AG09309 (cell line): Measurements from ENCODE around the gene GOPC.

Experiments
- DNase-seq: peaks from one replicate; pipeline ENCODE4 v3.0.0-alpha.2; 2010; ENCODE audit warnings: low read depth
- H3K4me3 ChIP-seq: 2 replicates; pipeline ENCODE4 v1.5.1; 2011; ENCODE audit warnings: mild to moderate bottlenecking, low read depth, low read length, moderate library complexity; ENCODE audit not compliant: control insufficient read depth
- TF ChIP-seq, protein P1 (sequence below): IDR thresholded peaks from 2 replicates; pipeline ENCODE4 v1.5.1; 2011; ENCODE audit warnings: mild to moderate bottlenecking, low read depth, low read length, inconsistent platforms; ENCODE audit not compliant: insufficient read depth, control insufficient read depth; ENCODE audit errors: missing control alignments

GOPC gene

DNA sequence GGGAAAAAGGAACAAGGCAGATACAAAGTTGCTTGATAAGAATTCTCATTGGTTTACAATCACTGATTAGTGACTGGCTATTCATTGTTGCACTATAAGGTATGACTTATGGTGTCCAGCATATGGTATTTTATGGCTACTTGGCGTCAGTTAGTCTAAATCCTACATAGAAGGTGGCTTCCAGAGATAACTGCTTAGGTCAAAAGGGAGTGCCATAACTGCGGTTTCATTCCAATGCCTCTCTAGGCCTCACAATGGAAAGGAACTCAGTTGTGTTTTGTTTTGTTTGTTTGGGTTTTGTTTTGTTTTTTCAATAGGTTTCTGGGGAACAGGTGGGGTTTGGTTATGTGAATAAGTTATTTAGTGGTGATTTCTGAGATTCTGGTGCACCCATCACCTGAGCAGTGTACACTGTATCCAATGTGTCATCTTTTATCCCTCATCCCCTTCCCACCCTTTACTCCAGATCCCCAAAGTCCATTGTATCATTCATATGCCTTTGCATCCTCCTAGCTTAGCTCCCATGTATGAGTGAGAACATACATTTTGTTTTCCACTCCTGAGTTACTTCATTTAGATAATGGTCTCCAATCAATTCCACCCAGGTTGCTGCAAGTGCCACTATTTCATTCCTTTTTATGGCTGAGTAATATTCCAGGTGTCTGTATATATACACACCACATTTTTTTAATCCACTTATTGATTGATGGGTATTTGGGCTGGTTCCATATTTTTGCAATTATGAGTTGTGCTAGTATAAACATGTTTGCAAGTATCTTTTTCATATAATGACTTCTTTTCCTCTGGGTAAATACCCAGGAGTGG is 7.0 kb downstream of the GOPC start:
- no peak overlapping the region for H3K4me3 ChIP-seq
- DNase-seq = no peak
- TF ChIP-seq, protein P1, sequence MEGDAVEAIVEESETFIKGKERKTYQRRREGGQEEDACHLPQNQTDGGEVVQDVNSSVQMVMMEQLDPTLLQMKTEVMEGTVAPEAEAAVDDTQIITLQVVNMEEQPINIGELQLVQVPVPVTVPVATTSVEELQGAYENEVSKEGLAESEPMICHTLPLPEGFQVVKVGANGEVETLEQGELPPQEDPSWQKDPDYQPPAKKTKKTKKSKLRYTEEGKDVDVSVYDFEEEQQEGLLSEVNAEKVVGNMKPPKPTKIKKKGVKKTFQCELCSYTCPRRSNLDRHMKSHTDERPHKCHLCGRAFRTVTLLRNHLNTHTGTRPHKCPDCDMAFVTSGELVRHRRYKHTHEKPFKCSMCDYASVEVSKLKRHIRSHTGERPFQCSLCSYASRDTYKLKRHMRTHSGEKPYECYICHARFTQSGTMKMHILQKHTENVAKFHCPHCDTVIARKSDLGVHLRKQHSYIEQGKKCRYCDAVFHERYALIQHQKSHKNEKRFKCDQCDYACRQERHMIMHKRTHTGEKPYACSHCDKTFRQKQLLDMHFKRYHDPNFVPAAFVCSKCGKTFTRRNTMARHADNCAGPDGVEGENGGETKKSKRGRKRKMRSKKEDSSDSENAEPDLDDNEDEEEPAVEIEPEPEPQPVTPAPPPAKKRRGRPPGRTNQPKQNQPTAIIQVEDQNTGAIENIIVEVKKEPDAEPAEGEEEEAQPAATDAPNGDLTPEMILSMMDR = no peak

DNA sequence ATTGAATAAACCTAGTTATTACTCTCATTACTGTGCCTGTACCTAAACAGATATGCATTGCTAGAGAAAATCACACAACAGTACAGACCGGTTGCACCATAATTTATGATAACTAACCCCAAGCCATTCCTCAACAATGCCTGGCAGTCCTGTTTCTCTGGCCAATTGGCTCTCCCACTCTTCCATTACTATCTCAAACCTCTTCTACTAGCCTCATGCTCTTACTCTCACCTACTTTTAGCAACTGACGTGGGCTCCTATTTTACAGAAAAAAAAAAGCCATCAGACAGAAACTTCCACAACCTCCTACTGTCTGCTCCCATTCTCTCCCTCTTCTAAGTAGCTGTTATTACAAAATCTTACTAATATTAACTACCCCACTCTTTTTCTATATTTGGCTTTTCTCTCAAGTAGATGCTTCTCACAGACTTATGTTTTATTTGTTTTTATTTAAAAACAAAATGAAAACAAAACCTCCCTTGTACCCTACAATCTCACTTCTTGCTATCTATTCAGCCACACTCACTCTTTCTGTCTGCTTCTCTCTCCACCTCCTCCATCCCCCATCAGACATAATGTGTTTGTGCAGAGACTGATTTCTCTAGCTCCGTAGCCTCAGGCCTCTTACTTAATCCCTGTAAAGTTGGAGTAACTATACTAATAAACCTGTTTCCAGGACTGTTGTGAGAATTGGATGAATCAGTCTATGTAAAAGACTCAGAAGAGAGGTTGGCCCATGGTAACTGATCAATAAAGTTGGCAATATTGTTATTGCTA is 9.1 kb downstream of the GOPC start:
- TF ChIP-seq, protein P1 = no peak
- H3K4me3 ChIP-seq = no peak overlapping the region
- DNase-seq = no peak

DNA sequence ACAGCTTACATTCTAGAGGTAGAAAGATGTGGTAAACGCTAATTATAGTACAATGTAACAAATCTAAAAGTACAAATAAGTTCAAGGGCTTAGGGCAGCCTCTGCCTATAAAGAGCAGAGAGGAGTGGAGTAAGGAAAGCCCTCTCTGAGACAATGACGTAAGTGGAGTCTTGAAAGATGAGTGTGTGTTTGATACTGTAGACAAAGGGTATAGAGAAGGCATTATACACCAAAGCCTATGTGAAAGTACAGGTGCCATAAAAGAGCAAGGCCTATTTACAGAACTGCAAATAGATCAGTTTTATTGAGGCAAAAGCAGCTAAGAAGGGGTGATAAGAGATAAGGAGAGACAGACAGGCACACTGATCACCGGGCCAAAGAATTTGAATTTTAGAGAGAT is 10.9 kb downstream of the GOPC start:
- no peak for DNase-seq

DNA sequence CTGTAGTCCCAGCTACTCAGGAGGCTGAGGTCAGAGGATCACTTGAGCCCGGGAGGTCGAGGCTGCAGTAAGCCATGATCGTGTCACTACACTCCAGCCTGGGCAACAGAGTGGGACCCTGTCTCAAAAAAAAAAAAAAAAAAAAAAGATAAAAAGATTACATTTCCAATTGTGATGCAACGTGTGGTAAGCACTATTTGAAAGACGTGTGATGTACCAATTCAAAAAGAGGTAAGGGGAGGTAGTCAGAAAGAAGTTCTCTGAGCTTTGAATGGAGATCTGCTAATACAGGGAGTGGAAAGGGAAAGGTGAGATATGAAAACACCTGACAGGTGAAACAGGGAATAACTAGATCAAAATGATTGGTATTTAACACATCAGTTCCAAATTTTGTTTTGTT is 11.9 kb downstream of the GOPC start:
- TF ChIP-seq, protein P1 = no peak
- no peak overlapping the region for H3K4me3 ChIP-seq
- DNase-seq = no peak

More for the DNA sequence above, 10.9 kb downstream of the GOPC start:
- H3K4me3 ChIP-seq = no peak overlapping the region
- TF ChIP-seq, protein P1 = no peak

DNA sequence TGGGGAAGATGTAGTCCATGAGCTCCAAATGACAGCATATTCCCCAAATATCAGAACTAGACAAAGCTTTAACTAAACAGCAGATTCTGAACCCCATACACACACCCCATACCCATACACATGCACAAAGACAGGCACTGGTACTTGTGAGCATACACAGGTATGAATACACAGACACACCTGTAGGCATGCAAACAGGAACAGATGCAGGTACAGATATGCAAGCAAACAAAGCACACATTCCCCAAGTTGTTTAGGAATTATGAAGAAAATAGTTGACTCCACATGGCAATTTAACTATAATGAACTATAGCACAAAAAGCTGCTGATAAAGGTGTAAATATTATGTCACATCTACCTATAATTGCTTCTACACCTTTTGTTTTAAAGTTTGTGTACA is 16.7 kb downstream of the GOPC start:
- no peak for DNase-seq
- TF ChIP-seq, protein P1 = no peak
- no peak overlapping the region for H3K4me3 ChIP-seq

DNA sequence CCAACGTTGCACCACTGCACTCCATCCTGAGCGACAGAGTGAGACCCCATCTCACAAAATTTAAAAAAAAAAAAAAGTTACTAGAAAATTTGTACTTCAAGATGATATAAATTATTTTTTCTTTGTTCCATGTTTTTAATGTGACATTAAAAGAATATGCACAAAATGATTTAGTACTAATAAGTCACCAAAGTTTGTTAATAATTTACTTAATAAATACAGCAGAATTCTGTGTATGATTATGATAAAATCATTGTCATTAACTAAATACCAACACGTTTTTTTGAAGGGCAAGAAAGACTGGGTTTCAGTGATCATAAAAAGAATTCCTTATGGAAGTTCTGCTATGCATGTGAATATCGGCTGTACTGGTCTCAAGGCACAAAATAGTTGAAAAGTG is 28.1 kb downstream of the GOPC start:
- no peak overlapping the region for H3K4me3 ChIP-seq
- DNase-seq = no peak
- TF ChIP-seq, protein P1 = no peak
